GM23338 (cell line): ENCODE measurements around the gene KLHL9. TPM values are rescaled to one million over a fixed set of nuclear protein-coding genes. Genes with fewer than 3 reads are reported as not detected.

Experiments
- ATAC-seq: fragments of 200-7000 bp; cut with Tn5 transposase; 3 replicates; pipeline ENCODE4 v1.9.1; 2020
- DNase-seq: peaks from one replicate; pipeline ENCODE4 v3.0.0-alpha.2; 2015; ENCODE audit warnings: low spot score
- H2AFZ ChIP-seq: fragments of 200-600 bp; sonication (generic); 2 replicates; pipeline ENCODE4 v1.8.0; 2016; ENCODE audit warnings: antibody characterized with exemption, mild to moderate bottlenecking, moderate library complexity
- H3F3A ChIP-seq: fragments of 200-600 bp; sonication (generic); replicated peaks from 2 replicates; pipeline ENCODE4 v1.8.0; 2017; ENCODE audit warnings: antibody characterized with exemption, mixed run types, low read depth
- H3K27ac ChIP-seq: fragments of 200-600 bp; sonication (generic); 2 replicates; pipeline ENCODE4 v1.6.1; 2016; ENCODE audit warnings: low read depth
- H3K27me3 ChIP-seq: fragments of 200-600 bp; sonication (generic); 2 replicates; pipeline ENCODE4 v1.8.0; 2016; ENCODE audit warnings: mild to moderate bottlenecking, mixed run types, moderate library complexity; ENCODE audit not compliant: insufficient read depth
- H3K36me3 ChIP-seq: fragments of 200-600 bp; sonication (generic); 2 replicates; pipeline ENCODE4 v1.8.0; 2016; ENCODE audit warnings: mild to moderate bottlenecking; ENCODE audit not compliant: insufficient read depth
- H3K4me1 ChIP-seq: fragments of 200-600 bp; sonication (generic); 2 replicates; pipeline ENCODE4 v1.8.0; 2016; ENCODE audit warnings: mild to moderate bottlenecking, moderate library complexity; ENCODE audit not compliant: insufficient read depth
- H3K4me2 ChIP-seq: fragments of 200-600 bp; sonication (generic); 2 replicates; pipeline ENCODE4 v1.7.1; 2017; ENCODE audit warnings: mixed run types
- H3K4me3 ChIP-seq: fragments of 200-600 bp; sonication (generic); 2 replicates; pipeline ENCODE4 v1.6.1; 2016; ENCODE audit warnings: mixed run types
- H3K79me2 ChIP-seq: fragments of 200-600 bp; sonication (generic); replicated peaks from 2 replicates; pipeline ENCODE4 v1.8.0; 2017; ENCODE audit warnings: mild to moderate bottlenecking; ENCODE audit not compliant: insufficient read depth
- H3K9me2 ChIP-seq: fragments of 200-600 bp; sonication (generic); 2 replicates; pipeline ENCODE4 v1.8.0; 2017; ENCODE audit not compliant: insufficient read depth
- H4K20me1 ChIP-seq: fragments of 200-600 bp; sonication (generic); replicated peaks from 2 replicates; pipeline ENCODE4 v1.8.0; 2017; ENCODE audit warnings: mild to moderate bottlenecking; ENCODE audit not compliant: insufficient read depth
- H3K27ac Mint-ChIP-seq: 2 replicates; pipeline ENCODE4 v1.8.0; 2020; ENCODE audit warnings: inconsistent platforms, mild to moderate bottlenecking, moderate library complexity, mixed read lengths
- H3K27me3 Mint-ChIP-seq: 3 replicates; pipeline ENCODE4 v1.8.0; 2022; ENCODE audit warnings: low read depth, mild to moderate bottlenecking, moderate library complexity, mixed read lengths, inconsistent platforms; ENCODE audit not compliant: insufficient read depth, poor library complexity
- H3K36me3 Mint-ChIP-seq: 3 replicates; pipeline ENCODE4 v1.8.0; 2021; ENCODE audit warnings: low read depth, mild to moderate bottlenecking, inconsistent platforms, moderate library complexity, mixed read lengths
- H3K4me1 Mint-ChIP-seq: 3 replicates; pipeline ENCODE4 v1.8.0; 2020; ENCODE audit warnings: mild to moderate bottlenecking, inconsistent platforms, mixed read lengths
- H3K4me3 Mint-ChIP-seq: 3 replicates; pipeline ENCODE4 v1.8.0; 2021; ENCODE audit warnings: moderate library complexity, mild to moderate bottlenecking, inconsistent platforms, mixed read lengths
- H3K9me3 Mint-ChIP-seq: 3 replicates; pipeline ENCODE4 v1.8.0; 2020; ENCODE audit warnings: moderate library complexity, mild to moderate bottlenecking, inconsistent platforms, mixed read lengths
- CREB1 ChIP-seq: fragments of 250-450 bp; sonication (Bioruptor Pico); IDR thresholded peaks from 2 replicates; pipeline ENCODE4 v1.5.0; 2020; ENCODE audit warnings: low read depth, mild to moderate bottlenecking, moderate library complexity
- ETS1 ChIP-seq: IDR thresholded peaks from 2 replicates; pipeline ENCODE4 v1.6.1; 2016; ENCODE audit warnings: antibody characterized with exemption
- EZH2phosphoT487 ChIP-seq: fragments of 200-600 bp; sonication (generic); IDR thresholded peaks from one replicate; pipeline ENCODE4 v1.8.1; 2018; ENCODE audit warnings: antibody characterized with exemption; ENCODE audit not compliant: unreplicated experiment
- POLR2AphosphoS5 ChIP-seq: IDR thresholded peaks from 2 replicates; pipeline ENCODE4 v1.6.1; 2016; ENCODE audit warnings: antibody characterized with exemption, low read depth
- REST ChIP-seq: IDR thresholded peaks from one replicate; pipeline ENCODE4 v1.6.1; 2018; ENCODE audit warnings: antibody characterized with exemption; ENCODE audit not compliant: unreplicated experiment
- STAT1 ChIP-seq: IDR thresholded peaks from one replicate; pipeline ENCODE4 v1.6.1; 2016; ENCODE audit warnings: antibody characterized with exemption; ENCODE audit not compliant: unreplicated experiment
- ZNF114 ChIP-seq: fragments of 250-450 bp; sonication (Bioruptor Pico); IDR thresholded peaks from 2 replicates; pipeline ENCODE4 v1.5.0; 2020; ENCODE audit warnings: mild to moderate bottlenecking, moderate library complexity
- polyA plus RNA-seq: library from polyadenylated mRNA; unstranded; fragments of >200 nt; fragmentation: Nextera tagmentation; extraction: Ambion mirVana; gene quantifications from 2 replicates; pipeline ENCODE4 v1.2.1, GENCODE V29; 2016
- total RNA-seq: library from RNA; depleted of rRNA; stranded (reverse); fragments of >200 nt; shearing (Covaris generic); gene quantifications from 2 replicates; pipeline ENCODE4 v1.2.3, GENCODE V29; 2014

Gene KLHL9
- total and polyA plus RNA-seq, 2 experiments from 2014 or later: 9.1 to 24.0 TPM

GRCh38 chr9:21305213-21305612 lies 30.0 kb downstream of the KLHL9 start, which contains the start of gene IFNA5:
Gene IFNA5, minus strand, starts transcription at chr9:21305313. Its CDS starts 57 bp downstream, at chr9:21305256.
- Mint-ChIP-seq H3K4me1 (no peaks in the 10 kb centered on the region), H3K27me3 (no peaks in the 10 kb centered on the region), H3K4me3 (no peak within 1 kb of the TSS), H3K27ac (no peak within 1 kb of the TSS), H3K36me3 (no peaks in the 10 kb centered on the region), H3K9me3 (no peaks in the 10 kb centered on the region)
- ATAC-seq (no peak), DNase-seq (no peak)
- Histone ChIP-seq H3K4me3 (no peak within 1 kb of the TSS), H3K27me3 (no peaks in the 10 kb centered on the region), H3K4me1 (no peaks in the 10 kb centered on the region), H3F3A (no peaks in the 10 kb centered on the region), H3K9me2 (no peaks in the 10 kb centered on the region), H3K36me3 (no peaks in the 10 kb centered on the region), H3K4me2 (no peak within 1 kb of the TSS), H2AFZ (no peak within 1 kb of the TSS), H3K27ac (no peak within 1 kb of the TSS), H4K20me1 (no peaks in the 10 kb centered on the region), H3K79me2 (no peaks in the 10 kb centered on the region)
- no peak for TF ChIP-seq STAT1

GRCh38 chr9:21295992-21296391 lies 39.2 kb downstream of the KLHL9 start:
- Histone ChIP-seq H3K9me2 (no peaks in the 10 kb centered on the region), H2AFZ (no peak overlapping the region), H3K4me1 (no peaks in the 10 kb centered on the region), H3K27me3 (peaks cover 5% of the 10 kb centered on the region; the same call in 1 of the 2 replicates), H3K4me2 (no peak overlapping the region), H4K20me1 (no peaks in the 10 kb centered on the region), H3K4me3 (no peak overlapping the region), H3F3A (no peaks in the 10 kb centered on the region), H3K79me2 (no peaks in the 10 kb centered on the region), H3K36me3 (no peaks in the 10 kb centered on the region), H3K27ac (no peak overlapping the region)
- ATAC-seq (no peak), DNase-seq (no peak)
- H3K4me3 Mint-ChIP-seq: no peak overlapping the region
- no peaks in the 10 kb centered on the region for H3K9me3 Mint-ChIP-seq
- H3K27me3 Mint-ChIP-seq: peaks cover 1% of the 10 kb centered on the region
- H3K36me3 Mint-ChIP-seq: no peaks in the 10 kb centered on the region
- no peaks in the 10 kb centered on the region for H3K4me1 Mint-ChIP-seq
- H3K27ac Mint-ChIP-seq: no peak overlapping the region
- TF ChIP-seq STAT1: no peak
- no peak for TF ChIP-seq POLR2AphosphoS5
- no peak for TF ChIP-seq EZH2phosphoT487
- TF ChIP-seq ETS1: no peak
- TF ChIP-seq REST: no peak
- no peak for TF ChIP-seq ZNF114 (CRISPR knock-in tag)
- TF ChIP-seq CREB1: no peak
